ENCODE data around the gene C1QTNF6. TPM values are rescaled to one million over a fixed set of nuclear protein-coding genes. Genes with fewer than 3 reads are reported as not detected.

Gene C1QTNF6
- total and polyA plus RNA-seq, 4 donors = 3.1 to 4.5 (median 4.0) TPM

GRCh38 chr22:37220543-37220981 is 32.5 kb upstream of the C1QTNF6 start:
- no peaks in the 10 kb centered on the region for H3K9me3 ChIP-seq (ENCODE audit: control insufficient read depth in 4 of 4, low read length in 3 of 4)
- 68% methylated on average over 4 of the region's 4 CpGs for WGBS
- H3K27ac ChIP-seq (ENCODE audit: low read depth in 1 of 2, low read length in 2 of 2) = no peak overlapping the region
- no peaks in the 10 kb centered on the region for H3K36me3 ChIP-seq (ENCODE audit: control insufficient read depth in 4 of 4, insufficient read depth in 3 of 4, low read depth in 1 of 4, low read length in 3 of 4)
- H3K4me3 ChIP-seq (ENCODE audit: low read depth in 1 of 3, low read length in 3 of 3) = no peak overlapping the region
- DNase-seq (ENCODE audit: low spot score) = no peak
- H3K4me1 ChIP-seq (ENCODE audit: control insufficient read depth in 4 of 4, insufficient read depth in 4 of 4, low read length in 3 of 4) = no peaks in the 10 kb centered on the region
- no peaks in the 10 kb centered on the region for H3K27me3 ChIP-seq (ENCODE audit: control insufficient read depth in 4 of 4, insufficient read depth in 4 of 4, low read length in 3 of 4)
- no peak overlapping the region for H3K9ac ChIP-seq (ENCODE audit: low read depth in 1 of 2, low read length in 2 of 2)
- no peak for TF ChIP-seq GABPA (IDR thresholded peaks at IDR 0.05 in 1 of 2, conservative IDR thresholded peaks at IDR 0.05 in 1 of 2)
- TF ChIP-seq ATF3 (IDR thresholded peaks at IDR 0.05) = no peak
- no peak for TF ChIP-seq RXRA (IDR thresholded peaks at IDR 0.05)
- TF ChIP-seq, protein P1, sequence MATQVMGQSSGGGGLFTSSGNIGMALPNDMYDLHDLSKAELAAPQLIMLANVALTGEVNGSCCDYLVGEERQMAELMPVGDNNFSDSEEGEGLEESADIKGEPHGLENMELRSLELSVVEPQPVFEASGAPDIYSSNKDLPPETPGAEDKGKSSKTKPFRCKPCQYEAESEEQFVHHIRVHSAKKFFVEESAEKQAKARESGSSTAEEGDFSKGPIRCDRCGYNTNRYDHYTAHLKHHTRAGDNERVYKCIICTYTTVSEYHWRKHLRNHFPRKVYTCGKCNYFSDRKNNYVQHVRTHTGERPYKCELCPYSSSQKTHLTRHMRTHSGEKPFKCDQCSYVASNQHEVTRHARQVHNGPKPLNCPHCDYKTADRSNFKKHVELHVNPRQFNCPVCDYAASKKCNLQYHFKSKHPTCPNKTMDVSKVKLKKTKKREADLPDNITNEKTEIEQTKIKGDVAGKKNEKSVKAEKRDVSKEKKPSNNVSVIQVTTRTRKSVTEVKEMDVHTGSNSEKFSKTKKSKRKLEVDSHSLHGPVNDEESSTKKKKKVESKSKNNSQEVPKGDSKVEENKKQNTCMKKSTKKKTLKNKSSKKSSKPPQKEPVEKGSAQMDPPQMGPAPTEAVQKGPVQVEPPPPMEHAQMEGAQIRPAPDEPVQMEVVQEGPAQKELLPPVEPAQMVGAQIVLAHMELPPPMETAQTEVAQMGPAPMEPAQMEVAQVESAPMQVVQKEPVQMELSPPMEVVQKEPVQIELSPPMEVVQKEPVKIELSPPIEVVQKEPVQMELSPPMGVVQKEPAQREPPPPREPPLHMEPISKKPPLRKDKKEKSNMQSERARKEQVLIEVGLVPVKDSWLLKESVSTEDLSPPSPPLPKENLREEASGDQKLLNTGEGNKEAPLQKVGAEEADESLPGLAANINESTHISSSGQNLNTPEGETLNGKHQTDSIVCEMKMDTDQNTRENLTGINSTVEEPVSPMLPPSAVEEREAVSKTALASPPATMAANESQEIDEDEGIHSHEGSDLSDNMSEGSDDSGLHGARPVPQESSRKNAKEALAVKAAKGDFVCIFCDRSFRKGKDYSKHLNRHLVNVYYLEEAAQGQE (IDR thresholded peaks at IDR 0.05) = no peak
- TF ChIP-seq, protein P2, sequence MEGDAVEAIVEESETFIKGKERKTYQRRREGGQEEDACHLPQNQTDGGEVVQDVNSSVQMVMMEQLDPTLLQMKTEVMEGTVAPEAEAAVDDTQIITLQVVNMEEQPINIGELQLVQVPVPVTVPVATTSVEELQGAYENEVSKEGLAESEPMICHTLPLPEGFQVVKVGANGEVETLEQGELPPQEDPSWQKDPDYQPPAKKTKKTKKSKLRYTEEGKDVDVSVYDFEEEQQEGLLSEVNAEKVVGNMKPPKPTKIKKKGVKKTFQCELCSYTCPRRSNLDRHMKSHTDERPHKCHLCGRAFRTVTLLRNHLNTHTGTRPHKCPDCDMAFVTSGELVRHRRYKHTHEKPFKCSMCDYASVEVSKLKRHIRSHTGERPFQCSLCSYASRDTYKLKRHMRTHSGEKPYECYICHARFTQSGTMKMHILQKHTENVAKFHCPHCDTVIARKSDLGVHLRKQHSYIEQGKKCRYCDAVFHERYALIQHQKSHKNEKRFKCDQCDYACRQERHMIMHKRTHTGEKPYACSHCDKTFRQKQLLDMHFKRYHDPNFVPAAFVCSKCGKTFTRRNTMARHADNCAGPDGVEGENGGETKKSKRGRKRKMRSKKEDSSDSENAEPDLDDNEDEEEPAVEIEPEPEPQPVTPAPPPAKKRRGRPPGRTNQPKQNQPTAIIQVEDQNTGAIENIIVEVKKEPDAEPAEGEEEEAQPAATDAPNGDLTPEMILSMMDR (IDR thresholded peaks at IDR 0.05; ENCODE audit: low read depth, low read length, missing input control) = no peak
- TF ChIP-seq NR2F2 (IDR thresholded peaks at IDR 0.05) = no peak
- no peak for TF ChIP-seq FOXA2 (IDR thresholded peaks at IDR 0.05)
- TF ChIP-seq, protein P3, sequence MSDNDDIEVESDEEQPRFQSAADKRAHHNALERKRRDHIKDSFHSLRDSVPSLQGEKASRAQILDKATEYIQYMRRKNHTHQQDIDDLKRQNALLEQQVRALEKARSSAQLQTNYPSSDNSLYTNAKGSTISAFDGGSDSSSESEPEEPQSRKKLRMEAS (IDR thresholded peaks at IDR 0.05) = no peak
- no peak for TF ChIP-seq SP1 (IDR thresholded peaks at IDR 0.05)
- TF ChIP-seq HNF4A (conservative IDR thresholded peaks at IDR 0.05) = no peak
- TF ChIP-seq ZBTB33 (IDR thresholded peaks at IDR 0.05) = no peak
- no peak for TF ChIP-seq YY1 (IDR thresholded peaks at IDR 0.05)
- no peak for TF ChIP-seq JUND (IDR thresholded peaks at IDR 0.05)
- no peak for TF ChIP-seq TAF1 (conservative IDR thresholded peaks at IDR 0.05)

GRCh38 chr22:37219533-37219932 is 31.5 kb upstream of the C1QTNF6 start:
- no peaks in the 10 kb centered on the region for H3K4me1 ChIP-seq (ENCODE audit: control insufficient read depth in 4 of 4, insufficient read depth in 4 of 4, low read length in 3 of 4)
- DNase-seq (ENCODE audit: low spot score) = no peak
- H3K27ac ChIP-seq (ENCODE audit: low read depth in 1 of 2, low read length in 2 of 2) = no peak overlapping the region
- TF ChIP-seq FOXA1 (IDR thresholded peaks at IDR 0.05) (no peak), NR2F2 (IDR thresholded peaks at IDR 0.05) (no peak), JUND (IDR thresholded peaks at IDR 0.05) (no peak), YY1 (IDR thresholded peaks at IDR 0.05) (no peak), EGR1 (IDR thresholded peaks at IDR 0.05; ENCODE audit: low read depth in 2 of 2) (no peak), HNF4A (conservative IDR thresholded peaks at IDR 0.05) (no peak), ATF3 (IDR thresholded peaks at IDR 0.05) (no peak), FOXA2 (IDR thresholded peaks at IDR 0.05) (no peak), RAD21 (IDR thresholded peaks at IDR 0.05) (no peak), TAF1 (conservative IDR thresholded peaks at IDR 0.05) (no peak)
- TF ChIP-seq, protein P3 (IDR thresholded peaks at IDR 0.05) = no peak
- H3K9ac ChIP-seq (ENCODE audit: low read depth in 1 of 2, low read length in 2 of 2) = no peak overlapping the region
- H3K36me3 ChIP-seq (ENCODE audit: control insufficient read depth in 4 of 4, insufficient read depth in 3 of 4, low read depth in 1 of 4, low read length in 3 of 4) = no peaks in the 10 kb centered on the region
- no peak overlapping the region for H3K4me3 ChIP-seq (ENCODE audit: low read depth in 1 of 3, low read length in 3 of 3)
- WGBS = 90% methylated on average over 6 of the region's 6 CpGs
- no peaks in the 10 kb centered on the region for H3K9me3 ChIP-seq (ENCODE audit: control insufficient read depth in 4 of 4, low read length in 3 of 4)
- H3K27me3 ChIP-seq (ENCODE audit: control insufficient read depth in 4 of 4, insufficient read depth in 4 of 4, low read length in 3 of 4) = no peaks in the 10 kb centered on the region
